ENCODE results near the gene MEGF10.

GRCh38 chr5:127359502-127359901 lies 68.9 kb downstream of the MEGF10 start:
- no peak for TF ChIP-seq EZH2 (IDR thresholded peaks at IDR 0.05)
- no peak for TF ChIP-seq POLR2AphosphoS5 (IDR thresholded peaks at IDR 0.05; ENCODE audit: borderline replicate concordance, low read depth, low read length)
- TF ChIP-seq FOXP2 (optimal IDR thresholded peaks at IDR 0.05; ENCODE audit: control extremely low read depth, extremely low read length, insufficient read depth) = no peak

Data from SK-N-MC (cell line).